B cell (primary cell): ENCODE results near the gene LRRC4C.

Experiments used
- CTCF ChIP-seq: fragments of 200-600 bp; IDR thresholded peaks from one replicate; pipeline ENCODE4 v1.8.0; 2022; ENCODE audit warnings: antibody characterized with exemption, mild to moderate bottlenecking
- EZH2 ChIP-seq: IDR thresholded peaks from 2 replicates; pipeline ENCODE4 v1.6.1; 2012; ENCODE audit warnings: borderline replicate concordance, low read depth, mild to moderate bottlenecking, moderate library complexity, low read length; ENCODE audit not compliant: insufficient read depth, poor library complexity, severe bottlenecking

- TF ChIP-seq EZH2 (no peak), CTCF (no peak)
These were observed 39.6 kb downstream of the LRRC4C start for GRCh38 chr11:41419901-41420300.
